SJCRH30 (cell line): ENCODE measurements around the gene RIPOR1. TPM values are rescaled to one million over a fixed set of nuclear protein-coding genes. Genes with fewer than 3 reads are reported as not detected.

ENCODE experiments used
- DNase-seq, 2 experiments: peaks; one replicate each; pipeline ENCODE4 v3.0.0-alpha.2; 2015 to 2020
- H3K27ac ChIP-seq: fragments of 250-450 bp; sonication (Bioruptor Pico); 2 replicates; pipeline ENCODE4 v1.5.1; 2020; ENCODE audit warnings: mild to moderate bottlenecking, moderate library complexity
- H3K27me3 ChIP-seq: fragments of 250-450 bp; sonication (Bioruptor Pico); 2 replicates; pipeline ENCODE4 v1.5.1; 2020; ENCODE audit warnings: mild to moderate bottlenecking, moderate library complexity
- H3K36me3 ChIP-seq: fragments of 250-450 bp; sonication (Bioruptor Pico); 2 replicates; pipeline ENCODE4 v1.5.1; 2020; ENCODE audit warnings: mild to moderate bottlenecking, moderate library complexity
- H3K4me1 ChIP-seq: fragments of 250-450 bp; sonication (Bioruptor Pico); 2 replicates; pipeline ENCODE4 v1.5.1; 2020; ENCODE audit warnings: mild to moderate bottlenecking, moderate library complexity
- H3K4me3 ChIP-seq: fragments of 250-450 bp; sonication (Bioruptor Pico); 2 replicates; pipeline ENCODE4 v1.5.1; 2020; ENCODE audit warnings: mild to moderate bottlenecking, moderate library complexity
- H3K9me3 ChIP-seq: fragments of 250-450 bp; sonication (Bioruptor Pico); replicated peaks from 2 replicates; pipeline ENCODE4 v1.5.1; 2020; ENCODE audit warnings: mild to moderate bottlenecking, moderate library complexity
- total RNA-seq: library from RNA; depleted of rRNA; stranded (reverse); fragments of >200 nt; shearing (Covaris generic); gene quantifications from 2 replicates; pipeline ENCODE4 v1.2.3, GENCODE V29; 2014; rRNA removed

RIPOR1 gene
- total RNA-seq, 1 experiment from 2014 or later, result 13.5 TPM

DNA sequence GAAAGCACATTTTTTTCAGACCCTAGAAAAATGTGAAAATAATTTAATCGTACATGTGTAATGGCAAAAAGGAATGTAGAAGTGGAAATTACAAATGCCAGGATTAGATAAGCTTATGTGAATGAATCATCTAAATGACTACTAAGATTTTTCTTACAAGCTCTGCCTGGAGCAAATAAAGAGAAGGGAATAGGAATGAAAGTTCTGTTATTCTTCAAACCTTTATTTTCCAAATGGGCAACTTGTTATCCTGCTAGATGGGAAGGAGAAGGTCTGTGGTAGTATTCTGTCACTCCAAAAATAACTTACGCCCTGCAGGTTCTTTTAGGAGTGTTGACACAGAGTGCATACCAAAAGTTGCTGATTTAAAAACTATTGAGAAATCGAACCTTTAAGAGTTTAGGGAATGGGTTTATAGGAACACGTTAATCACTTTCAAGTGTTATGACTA lies 43.4 kb downstream of the RIPOR1 start:
- H3K4me1 ChIP-seq, result no peaks in the 10 kb centered on the region
- no peaks in the 10 kb centered on the region for H3K9me3 ChIP-seq
- no peak for DNase-seq
- H3K27me3 ChIP-seq, result no peaks in the 10 kb centered on the region
- H3K36me3 ChIP-seq, result peaks cover 31% of the 10 kb centered on the region
- H3K4me3 ChIP-seq, result no peak overlapping the region
- no peak overlapping the region for H3K27ac ChIP-seq

DNA sequence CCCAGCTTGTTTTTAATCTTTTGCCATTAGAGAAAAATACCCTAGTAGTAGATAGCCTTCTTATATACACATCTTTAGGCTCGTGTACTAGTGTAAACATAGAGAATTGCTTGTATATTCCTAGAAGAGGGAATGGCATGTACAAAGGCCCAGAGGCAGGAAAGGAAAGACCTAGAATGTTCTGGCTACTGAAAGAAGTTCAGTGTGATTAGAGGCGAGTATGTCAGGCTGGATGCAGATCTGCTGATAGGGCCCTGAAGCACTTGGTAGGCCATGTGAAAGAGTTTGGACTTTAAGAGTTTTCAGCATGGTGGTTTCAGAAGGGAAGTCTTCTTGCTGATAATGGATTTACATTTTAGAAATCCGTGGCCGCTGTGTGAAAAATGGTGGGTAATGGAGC lies 51.1 kb downstream of the RIPOR1 start:
- Histone ChIP-seq H3K9me3 (no peaks in the 10 kb centered on the region), H3K4me1 (no peaks in the 10 kb centered on the region), H3K27me3 (no peaks in the 10 kb centered on the region), H3K36me3 (peaks cover 18% of the 10 kb centered on the region), H3K4me3 (no peak overlapping the region), H3K27ac (no peak overlapping the region)
- DNase-seq, result no peak

GRCh38 chr16:67580202-67580601 lies 51.6 kb downstream of the RIPOR1 start:
- Histone ChIP-seq H3K4me1 (no peaks in the 10 kb centered on the region), H3K36me3 (peaks cover 16% of the 10 kb centered on the region), H3K27ac (no peak overlapping the region), H3K27me3 (no peaks in the 10 kb centered on the region), H3K9me3 (no peaks in the 10 kb centered on the region), H3K4me3 (no peak overlapping the region)
- no peak for DNase-seq

DNA sequence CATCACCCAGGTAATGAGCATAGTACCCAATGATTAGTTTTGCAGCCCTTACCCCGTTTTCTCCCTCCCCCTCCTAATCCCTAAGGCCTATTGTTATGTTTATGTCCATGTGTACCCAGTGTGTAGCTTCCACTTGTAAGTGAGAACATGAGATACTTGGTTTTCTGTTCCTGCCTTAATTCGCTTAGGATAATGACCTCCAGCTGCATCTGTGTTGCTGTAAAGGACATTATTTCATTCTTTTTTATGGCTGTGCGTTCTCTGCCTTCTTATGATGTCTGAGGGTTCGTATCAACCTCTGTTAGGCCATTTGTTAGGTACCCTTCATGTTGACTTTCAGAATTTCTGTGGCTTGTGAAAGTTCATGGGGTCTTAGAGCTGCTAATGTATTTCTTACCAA lies 64.7 kb downstream of the RIPOR1 start:
- Histone ChIP-seq H3K27me3 (no peaks in the 10 kb centered on the region), H3K27ac (no peak overlapping the region), H3K4me1 (no peaks in the 10 kb centered on the region), H3K9me3 (no peaks in the 10 kb centered on the region), H3K4me3 (no peak overlapping the region), H3K36me3 (no peaks in the 10 kb centered on the region; the same call in 1 of the 2 replicates)
- DNase-seq, result no peak

DNA sequence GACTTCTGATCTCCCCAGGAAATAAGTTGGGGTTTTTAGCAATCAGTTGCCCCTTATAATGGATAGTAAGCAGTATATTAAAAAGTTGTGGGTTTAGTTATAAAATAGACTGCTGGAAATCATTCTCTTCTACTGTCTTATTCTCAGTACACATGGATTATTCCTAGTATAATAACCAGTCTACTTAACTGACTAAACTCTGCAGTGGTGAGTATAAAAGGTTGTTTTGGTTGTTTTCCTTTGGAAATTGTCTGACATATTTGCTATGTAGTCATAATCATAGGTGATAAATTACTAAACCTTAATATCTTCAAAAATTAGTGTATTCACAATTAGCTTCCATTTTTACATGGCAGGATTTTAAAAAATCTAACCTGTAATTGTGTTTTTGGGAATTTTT lies 65.1 kb downstream of the RIPOR1 start:
- no peak for DNase-seq
- Histone ChIP-seq H3K27ac (no peak overlapping the region), H3K27me3 (no peaks in the 10 kb centered on the region), H3K9me3 (no peaks in the 10 kb centered on the region), H3K36me3 (no peaks in the 10 kb centered on the region; the same call in 1 of the 2 replicates), H3K4me1 (no peaks in the 10 kb centered on the region), H3K4me3 (no peak overlapping the region)

GRCh38 chr16:67594256-67594915 lies 65.8 kb downstream of the RIPOR1 start:
- no peak overlapping the region for H3K4me3 ChIP-seq
- no peaks in the 10 kb centered on the region for H3K27me3 ChIP-seq
- H3K4me1 ChIP-seq, result no peaks in the 10 kb centered on the region
- DNase-seq, result no peak
- H3K36me3 ChIP-seq, result no peaks in the 10 kb centered on the region; the same call in 1 of the 2 replicates
- H3K27ac ChIP-seq, result no peak overlapping the region
- no peaks in the 10 kb centered on the region for H3K9me3 ChIP-seq

- H3K36me3 ChIP-seq, result no peaks in the 10 kb centered on the region
- no peaks in the 10 kb centered on the region for H3K9me3 ChIP-seq
- no peak overlapping the region for H3K4me3 ChIP-seq
- DNase-seq, result no peak
- H3K27me3 ChIP-seq, result no peaks in the 10 kb centered on the region
- no peaks in the 10 kb centered on the region for H3K4me1 ChIP-seq
- H3K27ac ChIP-seq, result no peak overlapping the region
These were observed 66.3 kb downstream of the RIPOR1 start for GRCh38 chr16:67594956-67595355.

Other genes starting within 250 kb of the RIPOR1 start
- 0.33 TPM in 1 of 2 replicates, not detected in the other for gene PLEKHG4, start 249.3 kb upstream of the RIPOR1 start, total RNA-seq
- 0.04 TPM in 1 of 2 replicates, not detected in the other for gene KCTD19, start 202.1 kb upstream of the RIPOR1 start, total RNA-seq
- gene LRRC36, start 202.0 kb upstream of the RIPOR1 start, total RNA-seq, result not detected in 2 replicates
- gene TPPP3, start 135.3 kb upstream of the RIPOR1 start, total RNA-seq, result 34.6 and 38.3 TPM in 2 replicates
- gene ZDHHC1, start 112.4 kb upstream of the RIPOR1 start, total RNA-seq, result 0.10 TPM in 1 of 2 replicates, not detected in the other
- 0.61 and 1.1 TPM in 2 replicates for gene HSD11B2, start 97.7 kb upstream of the RIPOR1 start, total RNA-seq
- gene ATP6V0D1, start 47.7 kb upstream of the RIPOR1 start, total RNA-seq, result 48.6 and 49.4 TPM in 2 replicates
- not detected in 2 replicates for gene AGRP, start 45.3 kb upstream of the RIPOR1 start, total RNA-seq
- 53.9 and 58.7 TPM in 2 replicates for gene CTCF, start 33.7 kb downstream of the RIPOR1 start, total RNA-seq
- gene CARMIL2, start 116.3 kb downstream of the RIPOR1 start, total RNA-seq, result 0.43 TPM in 2 replicates
- gene ACD, start 131.4 kb downstream of the RIPOR1 start, total RNA-seq, result 13.7 and 15.5 TPM in 2 replicates
- gene PARD6A, start 132.1 kb downstream of the RIPOR1 start, total RNA-seq, result 0.65 and 0.76 TPM in 2 replicates
- gene ENKD1, start 137.9 kb downstream of the RIPOR1 start, total RNA-seq, result 2.5 and 3.0 TPM in 2 replicates
- 0.81 and 0.96 TPM in 2 replicates for gene C16orf86, start 138.0 kb downstream of the RIPOR1 start, total RNA-seq
- gene GFOD2, start 190.5 kb downstream of the RIPOR1 start, total RNA-seq, result 10.5 and 11.2 TPM in 2 replicates